ENCODE measurements around the gene CCDC85B. TPM values are rescaled to one million over a fixed set of nuclear protein-coding genes. Genes with fewer than 3 reads are reported as not detected.

The CCDC85B gene
- total RNA-seq, 4 donors from 2014 or later, result 16.0 to 34.3 (median 28.0) TPM

GRCh38 chr11:65862941-65863888, 27.3 kb upstream of the CCDC85B start:
- intact Hi-C loops (cut with DNase I), result no loop called here
- Histone ChIP-seq H3K4me1 (peaks cover 16 to 57% (median 19%) of the 10 kb centered on the region in 3 donors), H3K9me3 (no peaks in the 10 kb centered on the region), H3K27ac (no peak overlapping the region), H3K27me3 (no peaks in the 10 kb centered on the region), H3K36me3 (peaks cover 17 to 68% (median 39%) of the 10 kb centered on the region in 3 donors), H3K4me3 (no peak overlapping the region)
- DNase-seq, result no peak
- WGBS, 2 donors, result 83 to 94% methylated on average over 13 to 18 of the region's 24 CpGs
- TF ChIP-seq, protein P1, sequence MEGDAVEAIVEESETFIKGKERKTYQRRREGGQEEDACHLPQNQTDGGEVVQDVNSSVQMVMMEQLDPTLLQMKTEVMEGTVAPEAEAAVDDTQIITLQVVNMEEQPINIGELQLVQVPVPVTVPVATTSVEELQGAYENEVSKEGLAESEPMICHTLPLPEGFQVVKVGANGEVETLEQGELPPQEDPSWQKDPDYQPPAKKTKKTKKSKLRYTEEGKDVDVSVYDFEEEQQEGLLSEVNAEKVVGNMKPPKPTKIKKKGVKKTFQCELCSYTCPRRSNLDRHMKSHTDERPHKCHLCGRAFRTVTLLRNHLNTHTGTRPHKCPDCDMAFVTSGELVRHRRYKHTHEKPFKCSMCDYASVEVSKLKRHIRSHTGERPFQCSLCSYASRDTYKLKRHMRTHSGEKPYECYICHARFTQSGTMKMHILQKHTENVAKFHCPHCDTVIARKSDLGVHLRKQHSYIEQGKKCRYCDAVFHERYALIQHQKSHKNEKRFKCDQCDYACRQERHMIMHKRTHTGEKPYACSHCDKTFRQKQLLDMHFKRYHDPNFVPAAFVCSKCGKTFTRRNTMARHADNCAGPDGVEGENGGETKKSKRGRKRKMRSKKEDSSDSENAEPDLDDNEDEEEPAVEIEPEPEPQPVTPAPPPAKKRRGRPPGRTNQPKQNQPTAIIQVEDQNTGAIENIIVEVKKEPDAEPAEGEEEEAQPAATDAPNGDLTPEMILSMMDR (IDR thresholded peaks at IDR 0.05), result no peak
- no peak for TF ChIP-seq POLR2A (IDR thresholded peaks at IDR 0.05)

- H3K4me1 ChIP-seq, result peaks cover 16 to 49% (median 17%) of the 10 kb centered on the region in 3 donors
- peaks cover 17 to 69% (median 39%) of the 10 kb centered on the region in 3 donors for H3K36me3 ChIP-seq
- no peak for TF ChIP-seq POLR2A (IDR thresholded peaks at IDR 0.05)
- TF ChIP-seq, protein P1 (IDR thresholded peaks at IDR 0.05), result no peak
- H3K9me3 ChIP-seq, result no peaks in the 10 kb centered on the region
- H3K27ac ChIP-seq, result no peak overlapping the region
- DNase-seq, result no peak
- no peaks in the 10 kb centered on the region for H3K27me3 ChIP-seq
- WGBS, 2 donors, result 56 to 81% methylated on average over 3 to 8 of the region's 12 CpGs
- intact Hi-C loops (cut with DNase I), result no loop called here
- H3K4me3 ChIP-seq, result no peak overlapping the region
These were observed 26.4 kb upstream of the CCDC85B start for GRCh38 chr11:65863889-65864705.

GRCh38 chr11:65864706-65865471, 25.6 kb upstream of the CCDC85B start:
- Histone ChIP-seq H3K27me3 (no peaks in the 10 kb centered on the region), H3K27ac (no peak overlapping the region), H3K9me3 (no peaks in the 10 kb centered on the region), H3K4me3 (no peak overlapping the region), H3K36me3 (peaks cover 17 to 69% (median 39%) of the 10 kb centered on the region in 3 donors), H3K4me1 (peaks cover 13 to 44% (median 16%) of the 10 kb centered on the region in 3 donors)
- DNase-seq, result no peak
- 75 to 85% methylated on average over 4 to 12 of the region's 18 CpGs for WGBS, 2 donors
- no peak for TF ChIP-seq POLR2A (IDR thresholded peaks at IDR 0.05)
- TF ChIP-seq, protein P1 (IDR thresholded peaks at IDR 0.05), result no peak
- intact Hi-C loops (cut with DNase I), result no loop called here

DNA sequence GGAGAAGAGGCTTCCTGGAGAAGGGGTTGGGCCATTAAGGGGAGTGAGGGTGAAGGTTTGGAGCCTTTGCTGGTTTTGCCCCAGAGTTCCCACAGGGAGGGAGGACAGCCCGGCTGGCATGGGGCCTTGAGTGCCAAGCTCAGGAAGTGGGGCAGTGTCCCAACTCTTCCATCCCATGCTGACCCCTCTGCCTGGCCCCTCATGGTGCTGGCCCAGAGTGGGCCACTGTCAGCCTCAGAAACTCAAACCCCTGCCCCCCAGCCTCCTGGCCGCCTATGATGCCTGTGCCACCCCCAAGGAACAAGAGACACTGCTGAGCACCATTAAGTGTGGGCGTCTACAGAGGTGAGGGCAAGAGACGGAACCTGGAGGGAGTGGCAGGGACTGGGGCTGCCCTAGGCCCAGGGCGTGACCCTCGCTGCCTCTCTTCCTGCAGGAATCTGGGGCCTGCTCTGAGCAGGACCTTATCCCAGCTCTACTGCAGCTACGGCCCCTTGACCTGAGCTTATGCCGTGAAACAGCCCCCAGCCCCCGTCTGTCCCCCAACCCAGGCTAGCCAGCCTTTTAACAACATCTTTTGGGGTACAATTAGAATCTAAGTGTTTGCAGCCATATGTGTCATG, 24.8 kb upstream of the CCDC85B start:
- no peak for DNase-seq
- Histone ChIP-seq H3K9me3 (no peaks in the 10 kb centered on the region), H3K27me3 (no peaks in the 10 kb centered on the region), H3K4me3 (no peak overlapping the region), H3K36me3 (peaks cover 17 to 69% (median 39%) of the 10 kb centered on the region in 3 donors), H3K27ac (no peak overlapping the region), H3K4me1 (peaks cover 10 to 49% (median 16%) of the 10 kb centered on the region in 3 donors)
- TF ChIP-seq, protein P1 (IDR thresholded peaks at IDR 0.05), result no peak
- TF ChIP-seq POLR2A (IDR thresholded peaks at IDR 0.05), result no peak
- intact Hi-C loops (cut with DNase I), result no loop called here
- 85 to 90% methylated on average over 3 to 5 of the region's 9 CpGs for WGBS, 2 donors

Data from esophagus squamous epithelium (tissue), 5 donors.